Embryonic facial prominence (tissue), 1 donor: Measurements from ENCODE around the gene WDR5B.
"Not testable (repeated sequence)": the region's sequence is repeated elsewhere in the genome, so short reads cannot be mapped to it uniquely, and the experiment has no call there.

ENCODE experiments used
- DNase-seq: peaks from one replicate; pipeline ENCODE4 v3.0.0-alpha.2; 2016; ENCODE audit errors: extremely low spot score

The WDR5B gene

GRCh38 chr3:122415762-122416654, at the start of gene WDR5B:
WDR5B (minus strand) TSS chr3:122416062; CDS start chr3:122415528, 534 bp downstream.
- peak; percentile 92 for DNase-seq

GRCh38 chr3:122464659-122465058, 48.8 kb upstream of the WDR5B start:
- DNase-seq = no peak

DNA sequence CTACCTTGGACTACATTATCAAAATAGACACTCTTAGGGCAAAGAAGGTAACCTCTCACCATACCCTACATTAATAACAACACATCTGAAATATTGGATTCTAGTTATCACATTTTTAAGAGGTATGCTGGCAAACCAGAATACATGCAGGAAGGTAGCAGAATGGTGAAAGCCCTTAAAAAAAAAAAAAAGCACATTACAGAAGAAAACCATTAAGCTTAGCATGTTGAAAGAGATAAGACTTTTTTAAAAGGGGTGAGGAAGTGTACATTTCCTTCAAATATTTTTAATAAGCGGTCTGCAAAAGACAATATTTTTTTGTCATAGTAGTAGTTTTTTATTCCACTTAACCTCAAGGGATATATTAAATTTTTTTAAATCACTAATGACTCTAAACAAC, 46.5 kb upstream of the WDR5B start:
- DNase-seq = no peak

- DNase-seq = no peak
Measured at GRCh38 chr3:122461806-122462205, 45.9 kb upstream of the WDR5B start.

- DNase-seq = peak; percentile 22
Measured at GRCh38 chr3:122458992-122459391, 43.1 kb upstream of the WDR5B start.

GRCh38 chr3:122457706-122458105, 41.8 kb upstream of the WDR5B start:
- DNase-seq = no peak

DNA sequence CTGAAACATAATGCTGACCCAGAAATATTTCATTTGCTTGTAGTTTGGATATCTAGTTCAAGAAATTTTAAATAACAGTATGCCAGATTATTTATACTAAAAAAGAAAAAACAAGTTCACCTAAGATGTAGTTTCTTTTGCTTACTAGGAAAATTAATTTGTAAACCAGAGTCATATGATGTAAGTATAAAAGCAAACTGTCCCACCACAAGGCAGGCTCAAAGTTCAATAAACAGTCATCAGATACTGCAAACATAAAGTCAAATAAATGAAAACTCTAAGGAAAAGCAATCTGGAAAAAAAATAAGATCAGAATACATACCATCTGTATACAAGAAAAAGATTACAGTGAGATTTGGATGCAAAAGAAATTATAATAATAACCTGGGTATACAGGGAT, 40.2 kb upstream of the WDR5B start:
- no peak for DNase-seq

DNA sequence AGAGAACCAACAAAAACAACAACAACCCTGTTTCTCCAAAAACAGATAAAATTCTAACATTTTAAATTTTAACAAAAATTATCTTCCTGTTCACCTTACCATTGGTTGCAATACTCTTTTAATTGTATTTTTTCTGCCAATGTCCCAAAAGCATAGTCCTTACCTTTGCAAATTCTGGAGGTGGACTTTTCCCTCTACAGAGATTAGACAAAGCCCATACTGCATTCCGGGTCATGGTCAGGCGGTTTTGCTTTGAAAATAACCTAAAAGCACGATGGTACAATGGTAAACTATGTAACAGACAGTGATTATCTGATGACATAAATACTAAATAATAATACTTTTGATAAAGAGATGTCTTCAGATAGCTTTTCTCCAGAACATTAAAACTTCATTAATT, 35.5 kb upstream of the WDR5B start:
- DNase-seq = no peak

DNA sequence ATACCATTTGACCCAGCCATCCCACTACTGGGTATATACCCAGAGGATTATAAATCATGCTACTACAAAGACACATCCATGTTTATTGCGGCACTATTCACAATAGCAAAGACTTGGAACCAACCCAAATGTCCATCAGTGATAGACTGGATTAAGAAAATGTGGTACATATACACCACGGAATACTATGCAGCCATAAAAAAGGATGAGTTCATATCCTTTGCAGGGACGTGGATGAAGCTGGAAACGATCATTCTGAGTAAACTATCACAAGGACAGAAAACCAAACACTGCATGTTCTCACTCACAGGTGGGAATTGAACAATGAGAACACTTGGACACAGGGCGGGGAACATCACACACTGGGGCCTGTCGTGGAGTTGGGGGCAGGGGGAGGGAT, 32.4 kb upstream of the WDR5B start:
- not testable (repeated sequence) for DNase-seq

- DNase-seq = not testable (repeated sequence)
Measured at GRCh38 chr3:122444491-122444887, 28.6 kb upstream of the WDR5B start.

GRCh38 chr3:122443762-122444490, 28.1 kb upstream of the WDR5B start:
- not testable (repeated sequence) for DNase-seq

DNA sequence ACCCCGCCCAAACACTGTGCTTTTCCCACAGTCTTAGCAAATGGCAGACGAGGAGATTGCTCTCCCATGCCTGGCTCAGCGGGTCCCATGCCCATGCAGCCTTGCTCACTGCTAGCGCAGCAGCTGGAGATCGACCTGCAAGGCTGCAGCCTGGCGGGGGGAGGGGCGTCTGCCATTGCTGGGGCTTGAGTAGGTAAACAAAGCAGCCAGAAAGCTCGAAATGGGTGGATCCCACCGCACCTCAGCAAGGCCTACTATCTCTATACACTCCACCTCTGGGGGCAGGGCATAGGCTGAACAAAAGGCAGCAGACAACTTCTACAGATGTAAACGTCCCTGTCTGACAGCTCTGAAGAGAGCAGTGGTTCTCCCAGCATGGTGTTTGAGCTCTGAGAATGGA, 27.2 kb upstream of the WDR5B start:
- DNase-seq = no peak

- no peak for DNase-seq
Measured at GRCh38 chr3:122435950-122436349, 20.1 kb upstream of the WDR5B start.

DNA sequence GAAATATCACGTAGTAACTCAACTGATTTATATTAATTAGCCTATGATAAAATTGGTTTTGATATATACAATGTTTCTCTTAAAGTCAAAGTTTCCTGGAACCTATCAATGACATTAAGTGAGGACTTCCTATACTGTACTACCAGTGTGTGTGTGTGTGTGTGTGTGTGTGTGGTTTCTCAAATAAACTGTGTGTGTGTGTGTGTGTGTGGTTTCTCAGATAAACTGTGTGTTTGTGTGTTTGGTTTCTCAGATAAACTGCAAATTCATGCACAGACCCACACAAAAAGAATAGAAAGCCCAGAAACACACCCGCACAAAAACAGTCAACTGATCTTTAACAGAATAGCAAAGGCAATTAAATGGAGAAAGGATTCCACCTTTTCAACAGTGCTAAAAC, 14.5 kb upstream of the WDR5B start:
- DNase-seq = no peak

GRCh38 chr3:122427857-122428471, 12.1 kb upstream of the WDR5B start:
- DNase-seq = no peak

GRCh38 chr3:122421836-122422235, 6.0 kb upstream of the WDR5B start:
- DNase-seq = no peak

DNA sequence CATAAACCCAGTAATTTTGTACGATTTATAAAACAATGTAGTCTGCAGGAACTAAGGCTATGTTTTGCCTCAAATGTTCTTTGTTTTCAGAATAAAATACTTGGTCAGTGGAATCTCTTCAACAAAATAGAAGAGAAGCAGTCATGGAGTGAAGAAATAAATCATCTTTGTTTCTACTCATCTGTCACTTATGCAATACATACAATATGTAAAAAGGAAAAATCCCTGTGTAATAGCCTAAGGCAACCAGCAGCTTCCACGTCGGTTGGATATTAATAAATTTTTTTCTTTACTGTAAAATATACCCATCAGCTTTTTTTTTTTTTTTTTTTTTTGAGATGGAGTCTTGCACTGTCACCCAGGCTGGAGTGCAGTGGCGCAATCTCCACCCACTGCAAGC, 5.2 kb upstream of the WDR5B start:
- DNase-seq = no peak

DNA sequence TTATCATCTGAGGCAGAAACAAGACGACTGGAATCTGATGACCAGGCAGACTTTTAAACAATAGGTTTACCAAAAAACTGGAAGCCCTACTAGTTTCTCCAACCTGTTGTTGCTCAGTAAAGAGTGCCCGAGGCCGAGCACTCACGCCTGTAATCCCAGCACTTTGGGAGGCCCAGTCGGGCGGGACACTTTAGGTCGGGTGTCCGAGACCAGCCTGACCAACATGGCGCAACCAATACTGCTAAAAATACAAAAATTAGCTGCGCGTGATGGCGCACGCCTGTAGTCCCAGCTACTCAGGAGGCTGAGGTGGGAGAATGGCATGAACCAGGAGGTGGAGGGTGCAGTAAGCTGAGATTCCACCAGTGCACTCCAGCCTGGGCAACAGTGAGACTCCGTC, 1.1 kb upstream of the WDR5B start:
- DNase-seq = no peak

GRCh38 chr3:122415104-122415744, 638 bp downstream of the WDR5B start:
- no peak for DNase-seq

GRCh38 chr3:122414391-122414790, 1.5 kb downstream of the WDR5B start:
- DNase-seq = no peak

DNA sequence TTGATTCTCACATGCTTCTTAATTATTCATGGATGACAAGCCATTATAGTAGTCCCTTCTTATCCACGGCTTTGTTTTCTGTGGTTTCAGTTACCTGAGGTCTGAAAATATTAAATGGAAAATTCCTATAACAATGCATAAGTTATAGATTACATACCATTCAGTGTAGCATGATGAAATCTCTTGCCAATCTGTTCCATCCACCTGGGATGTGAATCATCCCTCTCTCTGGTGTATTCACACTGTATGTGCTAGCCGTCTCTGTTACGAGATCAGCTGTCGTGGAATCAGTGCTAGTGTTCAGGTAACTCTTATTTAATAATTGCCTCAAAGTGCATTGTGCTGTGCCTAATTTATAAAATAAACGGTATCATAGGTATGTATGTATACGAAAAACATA, 5.2 kb downstream of the WDR5B start:
- DNase-seq = no peak

DNA sequence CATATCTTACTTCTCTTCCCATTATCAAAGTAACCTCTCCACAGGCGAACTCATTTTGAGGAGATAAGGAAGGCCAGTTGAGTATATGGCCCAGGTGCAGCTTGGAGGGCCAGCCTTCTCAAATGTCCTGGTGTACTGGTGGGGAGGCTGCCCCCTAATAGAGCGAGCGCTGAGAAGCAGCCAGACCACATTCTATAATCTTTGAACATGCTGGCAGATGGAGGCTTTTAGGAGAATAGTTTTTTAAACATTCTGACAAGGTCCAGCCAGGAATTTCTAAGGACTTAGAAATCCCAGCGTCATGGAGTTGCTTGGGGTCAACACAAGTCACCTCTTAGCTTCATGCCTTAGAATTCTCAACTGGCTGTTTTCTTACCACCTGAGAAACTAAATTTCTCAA, 5.8 kb downstream of the WDR5B start:
- DNase-seq = no peak
